Suprapubic skin (tissue), 3 donors: Measurements from ENCODE around the gene ZSCAN22.

Experiments used
- EP300 ChIP-seq: sonication (generic); formaldehyde crosslinking; IDR thresholded peaks from one replicate; pipeline ENCODE4 v1.6.1; 2017; ENCODE audit warnings: antibody characterized with exemption
- POLR2A ChIP-seq, 2 donors: fragments of 450-650 bp; IDR thresholded peaks; one replicate each; pipeline ENCODE4 v1.6.1; 2017; ENCODE audit warnings: antibody characterized with exemption in 2 of 2, mild to moderate bottlenecking in 2 of 2, moderate library complexity in 2 of 2
- TF ChIP-seq, protein P1 (sequence below), 2 donors: fragments of 200-600 bp in 1 of 2; fragments of 450-650 bp in 1 of 2; sonication (generic) in 1 of 2; IDR thresholded peaks; one replicate each; pipeline ENCODE4 v1.5.1; 2016 to 2019; ENCODE audit warnings: antibody characterized with exemption in 2 of 2, mild to moderate bottlenecking in 1 of 2, moderate library complexity in 1 of 2

DNA sequence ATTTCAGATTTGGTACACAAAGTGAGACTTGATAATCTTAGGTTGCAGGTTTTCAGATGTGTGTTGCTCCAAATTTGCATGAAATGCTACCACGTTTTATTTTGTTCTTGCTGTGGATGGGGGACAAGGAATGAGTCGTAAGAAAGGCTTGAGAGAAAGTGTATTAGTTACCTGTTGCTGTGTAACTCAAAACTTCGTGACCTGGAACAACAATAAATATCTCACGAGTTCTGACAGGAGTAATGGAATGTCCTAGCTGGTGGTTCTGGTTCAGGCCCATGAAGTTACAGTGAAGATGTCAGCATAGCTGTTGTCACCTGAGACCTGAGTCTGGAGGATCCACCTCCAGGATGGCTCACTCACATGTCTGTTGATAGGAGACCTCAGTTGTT lies 46.9 kb upstream of the ZSCAN22 start:
- TF ChIP-seq POLR2A (IDR thresholded peaks at IDR 0.05): no peak
- TF ChIP-seq, protein P1, sequence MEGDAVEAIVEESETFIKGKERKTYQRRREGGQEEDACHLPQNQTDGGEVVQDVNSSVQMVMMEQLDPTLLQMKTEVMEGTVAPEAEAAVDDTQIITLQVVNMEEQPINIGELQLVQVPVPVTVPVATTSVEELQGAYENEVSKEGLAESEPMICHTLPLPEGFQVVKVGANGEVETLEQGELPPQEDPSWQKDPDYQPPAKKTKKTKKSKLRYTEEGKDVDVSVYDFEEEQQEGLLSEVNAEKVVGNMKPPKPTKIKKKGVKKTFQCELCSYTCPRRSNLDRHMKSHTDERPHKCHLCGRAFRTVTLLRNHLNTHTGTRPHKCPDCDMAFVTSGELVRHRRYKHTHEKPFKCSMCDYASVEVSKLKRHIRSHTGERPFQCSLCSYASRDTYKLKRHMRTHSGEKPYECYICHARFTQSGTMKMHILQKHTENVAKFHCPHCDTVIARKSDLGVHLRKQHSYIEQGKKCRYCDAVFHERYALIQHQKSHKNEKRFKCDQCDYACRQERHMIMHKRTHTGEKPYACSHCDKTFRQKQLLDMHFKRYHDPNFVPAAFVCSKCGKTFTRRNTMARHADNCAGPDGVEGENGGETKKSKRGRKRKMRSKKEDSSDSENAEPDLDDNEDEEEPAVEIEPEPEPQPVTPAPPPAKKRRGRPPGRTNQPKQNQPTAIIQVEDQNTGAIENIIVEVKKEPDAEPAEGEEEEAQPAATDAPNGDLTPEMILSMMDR (IDR thresholded peaks at IDR 0.05): no peak
- no peak for TF ChIP-seq EP300
